ENCODE data around the gene STXBP1. TPM values are rescaled to one million over a fixed set of nuclear protein-coding genes. Genes with fewer than 3 reads are reported as not detected.
"Not testable (repeated sequence)": the region's sequence is repeated elsewhere in the genome, so short reads cannot be mapped to it uniquely, and the experiment has no call there.

STXBP1 gene
- total and polyA plus RNA-seq, 2 experiments from 2014 or later, result 28.5 to 43.7 TPM

- Histone ChIP-seq H3K9ac (0 out of 2 replicates have a peak overlapping the region, but pooled peaks have one; percentile 90), H3K4me2 (ENCODE audit: unreplicated experiment) (peak overlapping the region; percentile 53), H2AFZ (no peak overlapping the region), H3K9me2 (ENCODE audit: insufficient read depth) (no peaks in the 10 kb centered on the region), H4K20me1 (ENCODE audit: insufficient read depth) (no peaks in the 10 kb centered on the region), H3K27me3 (replicated peaks; ENCODE audit: insufficient read depth) (no peaks in the 10 kb centered on the region), H3K27ac (no peak overlapping the region), H3K4me1 (ENCODE audit: insufficient read depth) (peaks cover 41% of the 10 kb centered on the region), H3K4me3 (peak overlapping the region; percentile 74; the same call in 1 of the 2 replicates), H3K79me2 (ENCODE audit: insufficient read depth) (peaks cover 70% of the 10 kb centered on the region), H3K9me3 (ENCODE audit: low read depth) (no peaks in the 10 kb centered on the region), H3F3A (ENCODE audit: insufficient read depth) (peaks cover 59% of the 10 kb centered on the region), H3K36me3 (ENCODE audit: low read depth) (no peaks in the 10 kb centered on the region)
- no peak for DNase-seq
- 82 to 85% methylated on average over 8 of the region's 8 CpGs for WGBS, 2 experiments (ENCODE audit: low coverage in 1 of 2, low lambda C conversion rate in 2 of 2, missing lambda C conversion rate in 2 of 2)
- TF ChIP-seq EZH2phosphoT487 (IDR thresholded peaks at IDR 0.05; ENCODE audit: insufficient read depth, low read depth) (no peak), EZH2 (IDR thresholded peaks at IDR 0.05; ENCODE audit: insufficient read depth, poor library complexity, severe bottlenecking) (no peak)
- in situ Hi-C loops (cut with MboI), result no loop called here
Measured at GRCh38 chr9:127580366-127580765, 31.7 kb upstream of the STXBP1 start.

- Histone ChIP-seq H3K4me3 (no peak overlapping the region), H3F3A (ENCODE audit: insufficient read depth) (peaks cover 59% of the 10 kb centered on the region), H3K79me2 (ENCODE audit: insufficient read depth) (peaks cover 72% of the 10 kb centered on the region), H3K4me1 (ENCODE audit: insufficient read depth) (peaks cover 46% of the 10 kb centered on the region), H2AFZ (no peak overlapping the region), H3K36me3 (ENCODE audit: low read depth) (no peaks in the 10 kb centered on the region), H3K27ac (no peak overlapping the region), H3K9me2 (ENCODE audit: insufficient read depth) (no peaks in the 10 kb centered on the region), H3K4me2 (ENCODE audit: unreplicated experiment) (peak overlapping the region; percentile 53), H3K9ac (no peak overlapping the region), H4K20me1 (ENCODE audit: insufficient read depth) (no peaks in the 10 kb centered on the region), H3K9me3 (ENCODE audit: low read depth) (no peaks in the 10 kb centered on the region), H3K27me3 (replicated peaks; ENCODE audit: insufficient read depth) (no peaks in the 10 kb centered on the region)
- WGBS, 2 experiments (ENCODE audit: low coverage in 1 of 2, low lambda C conversion rate in 2 of 2, missing lambda C conversion rate in 2 of 2), result 93 to 96% methylated on average over 7 of the region's 7 CpGs
- TF ChIP-seq EZH2 (IDR thresholded peaks at IDR 0.05; ENCODE audit: insufficient read depth, poor library complexity, severe bottlenecking) (no peak), EZH2phosphoT487 (IDR thresholded peaks at IDR 0.05; ENCODE audit: insufficient read depth, low read depth) (no peak)
- in situ Hi-C loops (cut with MboI), result no loop called here
- DNase-seq, result no peak
Measured at GRCh38 chr9:127580879-127581475, 31.1 kb upstream of the STXBP1 start.

GRCh38 chr9:127584474-127584805 lies 27.6 kb upstream of the STXBP1 start:
- 95 to 97% methylated on average over 3 of the region's 3 CpGs for WGBS, 2 experiments (ENCODE audit: low coverage in 1 of 2, low lambda C conversion rate in 2 of 2, missing lambda C conversion rate in 2 of 2)
- in situ Hi-C loops (cut with MboI), result not testable (repeated sequence)

GRCh38 chr9:127585161-127585819 lies 26.8 kb upstream of the STXBP1 start:
- H3K9me2 ChIP-seq (ENCODE audit: insufficient read depth), result no peaks in the 10 kb centered on the region
- no peaks in the 10 kb centered on the region for H3K27me3 ChIP-seq (replicated peaks; ENCODE audit: insufficient read depth)
- H3K9me3 ChIP-seq (ENCODE audit: low read depth), result no peaks in the 10 kb centered on the region
- no peak overlapping the region for H3K4me3 ChIP-seq
- no peak overlapping the region for H2AFZ ChIP-seq
- H3K4me2 ChIP-seq (ENCODE audit: unreplicated experiment), result peak overlapping the region; percentile 14
- TF ChIP-seq EZH2phosphoT487 (IDR thresholded peaks at IDR 0.05; ENCODE audit: insufficient read depth, low read depth) (no peak), EZH2 (IDR thresholded peaks at IDR 0.05; ENCODE audit: insufficient read depth, poor library complexity, severe bottlenecking) (no peak)
- no peaks in the 10 kb centered on the region for H3K36me3 ChIP-seq (ENCODE audit: low read depth)
- no peaks in the 10 kb centered on the region for H4K20me1 ChIP-seq (ENCODE audit: insufficient read depth)
- H3K9ac ChIP-seq, result no peak overlapping the region
- H3K4me1 ChIP-seq (ENCODE audit: insufficient read depth), result peaks cover 22% of the 10 kb centered on the region
- H3K27ac ChIP-seq, result peak overlapping the region; percentile 23; the same call in 1 of the 2 replicates
- WGBS, 2 experiments (ENCODE audit: low coverage in 1 of 2, low lambda C conversion rate in 2 of 2, missing lambda C conversion rate in 2 of 2), result 93 to 96% methylated on average over 4 of the region's 4 CpGs
- H3K79me2 ChIP-seq (ENCODE audit: insufficient read depth), result peaks cover 63% of the 10 kb centered on the region
- in situ Hi-C loops (cut with MboI), result loop anchor here (5.0 kb wide), 1 partner anchor 83 kb away; no protein-coding TSS in a partner anchor
- H3F3A ChIP-seq (ENCODE audit: insufficient read depth), result peaks cover 42% of the 10 kb centered on the region
- DNase-seq, result peak; percentile 12

More at GRCh38 chr9:127584474-127584805, 27.6 kb upstream of the STXBP1 start:
- H3K4me3 ChIP-seq; H3K9me3 ChIP-seq (ENCODE audit: low read depth); H3K9ac ChIP-seq; H3K27me3 ChIP-seq (replicated peaks; ENCODE audit: insufficient read depth); H3K36me3 ChIP-seq (ENCODE audit: low read depth); H3K9me2 ChIP-seq (ENCODE audit: insufficient read depth); H2AFZ ChIP-seq; H4K20me1 ChIP-seq (ENCODE audit: insufficient read depth); DNase-seq: not testable (repeated sequence)
- Histone ChIP-seq H3K79me2 (ENCODE audit: insufficient read depth) (peaks cover 72% of the 10 kb centered on the region), H3K27ac (peak overlapping the region; percentile 80), H3K4me2 (ENCODE audit: unreplicated experiment) (peak overlapping the region; percentile 8), H3K4me1 (ENCODE audit: insufficient read depth) (peaks cover 28% of the 10 kb centered on the region), H3F3A (ENCODE audit: insufficient read depth) (peaks cover 42% of the 10 kb centered on the region)

All from GM23248 (cell line).